Lower leg skin (tissue), 4 donors: ENCODE measurements around the gene ST3GAL3. TPM values are rescaled to one million over a fixed set of nuclear protein-coding genes. Genes with fewer than 3 reads are reported as not detected.
A peak's percentile ranks its signal among the peaks of the same experiment; 100 is the strongest.

Experiments
- DNase-seq, 2 donors: peaks; one replicate each; pipeline ENCODE4 v3.0.0-alpha.2; 2019; ENCODE audit warnings: low spot score in 2 of 2
- H3K4me3 ChIP-seq: fragments of 200-600 bp; sonication (generic); 2 replicates; pipeline ENCODE4 v1.5.1; 2017; ENCODE audit warnings: mild to moderate bottlenecking, low read depth; ENCODE audit not compliant: poor library complexity, severe bottlenecking
- POLR2A ChIP-seq, 2 donors: fragments of 450-650 bp; IDR thresholded peaks; one replicate each; pipeline ENCODE4 v1.6.1; 2016 to 2017; ENCODE audit warnings: antibody characterized with exemption in 2 of 2, mild to moderate bottlenecking in 1 of 2, moderate library complexity in 1 of 2
- WGBS, 2 donors: methylation state at CpG; one replicate each; pipeline ENCODE4 v1.1.5; 2018; 5-methylcytosine and 5-hydroxymethylcytosine counted together
- intact Hi-C: fragments of 100-400 bp; cut with DNase I; formaldehyde crosslinking; loops from one replicate; pipeline ENCODE4 v1.15.0; 2023; ENCODE audit warnings: low total_unique reads
- total RNA-seq, 4 donors: library from RNA; depleted of rRNA; stranded (reverse); fragments of >200 nt; gene quantifications; one replicate each; pipeline ENCODE4 v1.1.0, GENCODE V29; 2016
- TF ChIP-seq, protein P1 (sequence below), 3 donors: fragments of 450-650 bp; IDR thresholded peaks; one replicate each; pipeline ENCODE4 v1.5.1; 2016; ENCODE audit warnings: antibody characterized with exemption in 3 of 3, mild to moderate bottlenecking in 3 of 3, moderate library complexity in 2 of 3

The ST3GAL3 gene
- total RNA-seq, 4 donors from 2014 or later: 6.9 to 10.5 (median 8.0) TPM

GRCh38 chr1:43934986-43935324, 227.6 kb downstream of the ST3GAL3 start:
- intact Hi-C loops: loop anchor here (5.0 to 10.0 kb wide), 3 partner anchors 110 to 410 kb away; no protein-coding TSS in a partner anchor
- TF ChIP-seq, protein P1, sequence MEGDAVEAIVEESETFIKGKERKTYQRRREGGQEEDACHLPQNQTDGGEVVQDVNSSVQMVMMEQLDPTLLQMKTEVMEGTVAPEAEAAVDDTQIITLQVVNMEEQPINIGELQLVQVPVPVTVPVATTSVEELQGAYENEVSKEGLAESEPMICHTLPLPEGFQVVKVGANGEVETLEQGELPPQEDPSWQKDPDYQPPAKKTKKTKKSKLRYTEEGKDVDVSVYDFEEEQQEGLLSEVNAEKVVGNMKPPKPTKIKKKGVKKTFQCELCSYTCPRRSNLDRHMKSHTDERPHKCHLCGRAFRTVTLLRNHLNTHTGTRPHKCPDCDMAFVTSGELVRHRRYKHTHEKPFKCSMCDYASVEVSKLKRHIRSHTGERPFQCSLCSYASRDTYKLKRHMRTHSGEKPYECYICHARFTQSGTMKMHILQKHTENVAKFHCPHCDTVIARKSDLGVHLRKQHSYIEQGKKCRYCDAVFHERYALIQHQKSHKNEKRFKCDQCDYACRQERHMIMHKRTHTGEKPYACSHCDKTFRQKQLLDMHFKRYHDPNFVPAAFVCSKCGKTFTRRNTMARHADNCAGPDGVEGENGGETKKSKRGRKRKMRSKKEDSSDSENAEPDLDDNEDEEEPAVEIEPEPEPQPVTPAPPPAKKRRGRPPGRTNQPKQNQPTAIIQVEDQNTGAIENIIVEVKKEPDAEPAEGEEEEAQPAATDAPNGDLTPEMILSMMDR (IDR thresholded peaks at IDR 0.05): no peak
- TF ChIP-seq POLR2A (IDR thresholded peaks at IDR 0.05): no peak
- WGBS, 2 donors: 64 to 67% methylated on average over 4 to 5 of the region's 5 CpGs

GRCh38 chr1:43935711-43936427, 228.5 kb downstream of the ST3GAL3 start:
- no peak for TF ChIP-seq POLR2A (IDR thresholded peaks at IDR 0.05)
- TF ChIP-seq, protein P1 (IDR thresholded peaks at IDR 0.05): no peak
- intact Hi-C loops: loop anchor here (10.0 kb wide), 2 partner anchors 109 to 411 kb away; no protein-coding TSS in a partner anchor
- WGBS, 2 donors: 24 to 58% methylated on average over 8 to 15 of the region's 48 CpGs
- DNase-seq: no peak
- peak overlapping the region; percentile 3 for H3K4me3 ChIP-seq

More at GRCh38 chr1:43934986-43935324, 227.6 kb downstream of the ST3GAL3 start:
- no peak overlapping the region for H3K4me3 ChIP-seq
- no peak for DNase-seq

DNA sequence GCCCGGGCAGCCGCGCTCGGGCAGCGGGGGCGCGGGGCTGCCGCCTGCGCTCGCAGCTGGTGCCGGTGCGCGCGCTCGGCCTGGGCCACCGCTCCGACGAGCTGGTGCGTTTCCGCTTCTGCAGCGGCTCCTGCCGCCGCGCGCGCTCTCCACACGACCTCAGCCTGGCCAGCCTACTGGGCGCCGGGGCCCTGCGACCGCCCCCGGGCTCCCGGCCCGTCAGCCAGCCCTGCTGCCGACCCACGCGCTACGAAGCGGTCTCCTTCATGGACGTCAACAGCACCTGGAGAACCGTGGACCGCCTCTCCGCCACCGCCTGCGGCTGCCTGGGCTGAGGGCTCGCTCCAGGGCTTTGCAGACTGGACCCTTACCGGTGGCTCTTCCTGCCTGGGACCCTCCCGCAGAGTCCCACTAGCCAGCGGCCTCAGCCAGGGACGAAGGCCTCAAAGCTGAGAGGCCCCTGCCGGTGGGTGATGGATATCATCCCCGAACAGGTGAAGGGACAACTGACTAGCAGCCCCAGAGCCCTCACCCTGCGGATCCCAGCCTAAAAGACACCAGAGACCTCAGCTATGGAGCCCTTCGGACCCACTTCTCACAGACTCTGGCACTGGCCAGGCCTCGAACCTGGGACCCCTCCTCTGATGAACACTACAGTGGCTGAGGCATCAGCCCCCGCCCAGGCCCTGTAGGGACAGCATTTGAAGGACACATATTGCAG, 229.3 kb downstream of the ST3GAL3 start:
- 37 to 45% methylated on average over 17 to 23 of the region's 56 CpGs for WGBS, 2 donors
- no peak for TF ChIP-seq POLR2A (IDR thresholded peaks at IDR 0.05)
- TF ChIP-seq, protein P1 (IDR thresholded peaks at IDR 0.05): no peak
- intact Hi-C loops: loop anchor here (10.0 kb wide), 2 partner anchors 108 to 412 kb away; no protein-coding TSS in a partner anchor
- no peak overlapping the region for H3K4me3 ChIP-seq
- no peak for DNase-seq

DNA sequence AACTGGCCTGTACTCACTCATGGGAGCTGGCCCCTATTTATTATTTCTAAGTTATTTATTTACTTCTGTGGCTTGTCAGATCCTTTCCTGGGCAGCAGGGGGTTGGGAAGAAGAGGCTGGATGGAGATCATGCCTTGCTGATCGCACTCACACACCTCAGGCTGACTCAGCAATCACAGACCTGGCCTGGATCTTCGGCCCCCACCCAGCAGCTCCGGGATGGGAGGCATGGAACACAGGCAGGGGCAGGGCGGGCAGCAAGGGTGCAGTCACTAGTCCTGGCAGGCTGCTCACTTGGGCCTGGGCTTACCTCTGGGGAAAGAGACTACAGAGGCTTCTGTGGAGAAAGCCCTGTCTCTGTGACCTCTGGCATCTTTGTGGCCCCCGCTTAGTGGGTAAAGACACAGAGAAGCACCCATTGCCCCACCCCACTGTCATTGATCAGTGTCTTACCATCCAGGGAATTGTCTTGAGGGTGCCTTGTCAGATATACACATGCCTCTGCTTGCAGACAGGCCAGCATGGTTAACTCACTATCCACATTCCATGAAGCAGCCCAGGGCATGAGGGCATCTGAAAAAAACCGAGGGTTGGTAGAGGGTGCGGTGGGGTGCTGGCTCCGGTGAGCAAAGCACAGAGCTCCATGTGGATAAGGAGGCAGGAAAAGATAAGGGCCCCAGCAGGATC, 230.0 kb downstream of the ST3GAL3 start:
- no peak for DNase-seq
- TF ChIP-seq POLR2A (IDR thresholded peaks at IDR 0.05): no peak
- TF ChIP-seq, protein P1 (IDR thresholded peaks at IDR 0.05): no peak
- intact Hi-C loops: loop anchor here (10.0 kb wide), 2 partner anchors 107 to 413 kb away; no protein-coding TSS in a partner anchor
- H3K4me3 ChIP-seq: no peak overlapping the region
- WGBS, 2 donors: 67 to 78% methylated on average over 8 of the region's 8 CpGs

DNA sequence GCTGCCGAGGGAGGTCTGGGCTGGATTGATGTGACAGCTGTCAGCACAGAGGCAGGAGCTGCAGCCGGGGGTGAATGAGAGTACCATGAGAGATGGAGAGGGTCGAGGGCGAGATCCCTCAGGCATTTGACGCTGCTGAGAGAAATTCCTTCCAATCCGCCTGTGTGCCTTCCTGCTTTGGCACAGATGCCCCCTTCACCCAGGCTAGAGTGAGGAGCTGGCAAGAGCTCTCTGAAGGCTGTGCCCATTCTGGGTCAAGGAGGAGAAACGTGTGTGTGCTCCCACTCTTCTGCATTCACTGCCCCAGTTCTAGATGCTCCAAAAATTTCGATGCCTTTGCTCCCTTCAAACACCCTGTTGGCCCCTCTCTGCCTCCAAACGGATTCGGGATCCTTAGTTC, 231.0 kb downstream of the ST3GAL3 start:
- 69 to 86% methylated on average over 10 of the region's 10 CpGs for WGBS, 2 donors
- intact Hi-C loops: loop anchor here (10.0 kb wide), 2 partner anchors 106 to 414 kb away; no protein-coding TSS in a partner anchor
- TF ChIP-seq, protein P1 (IDR thresholded peaks at IDR 0.05): no peak
- TF ChIP-seq POLR2A (IDR thresholded peaks at IDR 0.05): no peak
- H3K4me3 ChIP-seq: no peak overlapping the region
- DNase-seq: no peak
